CD14-positive monocyte (primary cell): Measurements from ENCODE around the gene GTF2IRD2. TPM values are rescaled to one million over a fixed set of nuclear protein-coding genes. Genes with fewer than 3 reads are reported as not detected.
"Not testable (repeated sequence)": the region's sequence is repeated elsewhere in the genome, so short reads cannot be mapped to it uniquely, and the experiment has no call there.

Experiments used
- DNase-seq, 3 donors: peaks; one replicate each; pipeline ENCODE4 v3.0.0-alpha.2; 2011 to 2022
- H2AFZ ChIP-seq: 2 replicates; pipeline ENCODE4 v1.6.0; 2012; ENCODE audit warnings: mild to moderate bottlenecking, low read depth, low read length, inconsistent platforms; ENCODE audit not compliant: insufficient read depth, poor library complexity, severe bottlenecking
- H3K27ac ChIP-seq, 2 donors: 1 replicate in 1 of 2; 2 replicates in 1 of 2; pipeline ENCODE4 v1.5.1; 2012 to 2013; ENCODE audit warnings: low read length in 2 of 2, control low read depth in 1 of 2, inconsistent platforms in 1 of 2, low read depth in 1 of 2, mild to moderate bottlenecking in 1 of 2
- H3K27me3 ChIP-seq, 2 donors: one replicate each; pipeline versions ENCODE4 v1.6.0 to v1.6.1; 2011 to 2013; ENCODE audit warnings: low read length in 2 of 2; ENCODE audit not compliant: control insufficient read depth in 2 of 2, insufficient read depth in 2 of 2
- H3K36me3 ChIP-seq, 2 donors: replicated peaks in 1 of 2; 1 replicate in 1 of 2; 2 replicates in 1 of 2; pipeline versions ENCODE4 v1.5.1 to v1.6.1; 2012 to 2013; ENCODE audit warnings: low read length in 2 of 2, control low read depth in 1 of 2, inconsistent platforms in 1 of 2, mild to moderate bottlenecking in 1 of 2; ENCODE audit not compliant: insufficient read depth in 2 of 2, control insufficient read depth in 1 of 2
- H3K4me1 ChIP-seq, 2 donors: 1 replicate in 1 of 2; 2 replicates in 1 of 2; pipeline versions ENCODE4 v1.5.1 to v1.6.1; 2012 to 2013; ENCODE audit warnings: low read length in 2 of 2, control low read depth in 1 of 2, inconsistent platforms in 1 of 2, mild to moderate bottlenecking in 1 of 2, moderate library complexity in 1 of 2; ENCODE audit not compliant: insufficient read depth in 2 of 2, control insufficient read depth in 1 of 2
- H3K4me2 ChIP-seq: replicated peaks from 2 replicates; pipeline ENCODE3; 2012; ENCODE audit warnings: low read length, moderate library complexity, mild to moderate bottlenecking; ENCODE audit not compliant: poor library complexity, severe bottlenecking; ENCODE audit errors: extremely low read depth
- H3K4me3 ChIP-seq, 3 experiments: fragments of 200-600 bp in 1 of 3; sonication (generic) in 1 of 3; replicated peaks in 1 of 3; 1 replicate in 2 of 3; 2 replicates in 1 of 3; pipeline ENCODE4 v1.5.1; 2011 to 2013; ENCODE audit warnings: low read length in 3 of 3, mild to moderate bottlenecking in 3 of 3, control low read depth in 2 of 3, low read depth in 2 of 3, inconsistent platforms in 1 of 3, moderate library complexity in 1 of 3
- H3K79me2 ChIP-seq: 2 replicates; pipeline ENCODE4 v1.6.0; 2012; ENCODE audit warnings: mild to moderate bottlenecking, control low read depth, inconsistent platforms, low read length, moderate library complexity; ENCODE audit not compliant: insufficient read depth
- H3K9ac ChIP-seq: 2 replicates; pipeline ENCODE4 v1.6.0; 2017; ENCODE audit warnings: low read length, mild to moderate bottlenecking; ENCODE audit not compliant: insufficient read depth, poor library complexity, severe bottlenecking
- H3K9me3 ChIP-seq, 2 donors: replicated peaks in 1 of 2; 1 replicate in 1 of 2; 2 replicates in 1 of 2; pipeline versions ENCODE4 v1.5.1 to v1.6.1; 2012 to 2013; ENCODE audit warnings: low read length in 2 of 2, control low read depth in 1 of 2; ENCODE audit not compliant: control insufficient read depth in 1 of 2, insufficient read depth in 1 of 2
- H4K20me1 ChIP-seq: 2 replicates; pipeline ENCODE4 v1.6.0; 2012; ENCODE audit warnings: mild to moderate bottlenecking, low read length, control low read depth, moderate library complexity; ENCODE audit not compliant: insufficient read depth
- H3K27ac Mint-ChIP-seq, 7 donors: one replicate each; pipeline ENCODE4 v1.8.0; 2020; ENCODE audit warnings: mild to moderate bottlenecking in 7 of 7, mixed read lengths in 7 of 7, moderate library complexity in 6 of 7, inconsistent platforms in 2 of 7
- H3K27me3 Mint-ChIP-seq, 3 donors: one replicate each; pipeline ENCODE4 v1.8.0; 2021 to 2022; ENCODE audit warnings: low read depth in 3 of 3, mild to moderate bottlenecking in 3 of 3, mixed read lengths in 3 of 3, moderate library complexity in 3 of 3, inconsistent platforms in 1 of 3
- H3K36me3 Mint-ChIP-seq, 2 donors: one replicate each; pipeline ENCODE4 v1.8.0; 2020; ENCODE audit warnings: mixed read lengths in 2 of 2, inconsistent platforms in 1 of 2, mild to moderate bottlenecking in 1 of 2
- H3K4me1 Mint-ChIP-seq: one replicate; pipeline ENCODE4 v1.8.0; 2020; ENCODE audit warnings: mild to moderate bottlenecking, mixed read lengths
- H3K4me3 Mint-ChIP-seq, 2 donors: one replicate each; pipeline ENCODE4 v1.8.0; 2020; ENCODE audit warnings: mild to moderate bottlenecking in 2 of 2, mixed read lengths in 2 of 2, moderate library complexity in 1 of 2
- H3K9me3 Mint-ChIP-seq, 7 donors: one replicate each; pipeline ENCODE4 v1.8.0; 2020 to 2022; ENCODE audit warnings: mixed read lengths in 7 of 7, mild to moderate bottlenecking in 6 of 7, moderate library complexity in 6 of 7, inconsistent platforms in 2 of 7
- WGBS: methylation state at CpG from one replicate; pipeline ENCODE4 v1.1.5; 2013; ENCODE audit warnings: missing lambda C conversion rate; ENCODE audit not compliant: insufficient coverage; 5-methylcytosine and 5-hydroxymethylcytosine counted together
- intact Hi-C, 2 donors: fragments of 100-400 bp; cut with micrococcal nuclease; formaldehyde crosslinking; loops; one replicate each; pipeline versions ENCODE4 v1.15.0 to v1.15.1; 2023
- polyA plus RNA-seq, 3 donors: library from polyadenylated mRNA; depleted of rRNA in 1 of 3; unstranded in 2 of 3; stranded (reverse) in 1 of 3; fragments of 300-500 nt in 2 of 3; fragments of >200 nt in 1 of 3; fragmentation: Illumina TruSeq in 2 of 3; gene quantifications; 1 replicate in 2 of 3; 2 replicates in 1 of 3; pipeline ENCODE4 v1.2.3, GENCODE V29; 2012 to 2021

GTF2IRD2 gene
- polyA plus RNA-seq, 3 donors = 7.3 to 12.7 (median 11.3) TPM

DNA sequence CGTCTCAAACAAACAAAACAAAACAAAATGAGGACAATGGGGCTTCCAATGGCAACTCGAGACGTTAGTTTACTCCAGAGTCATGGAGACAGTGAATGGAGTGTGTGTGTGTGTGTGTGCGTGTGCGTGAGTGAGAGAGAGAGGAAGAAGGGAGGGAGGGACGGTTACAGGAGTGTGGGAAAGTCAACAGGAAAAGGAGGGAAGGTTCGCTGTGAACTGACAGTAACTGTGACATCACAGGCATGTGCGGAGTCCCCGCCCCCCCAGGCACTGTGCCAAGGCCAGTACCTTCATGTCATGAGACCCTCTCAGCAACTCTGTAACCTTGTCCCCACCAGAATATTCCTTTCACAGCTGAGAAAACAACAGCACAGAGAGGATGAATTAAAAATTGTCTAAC, 30.7 kb upstream of the GTF2IRD2 start:
- H3K27ac Mint-ChIP-seq = peak overlapping the region in 2 of 7 donors; percentile 38 to 66
- H3K4me1 Mint-ChIP-seq = not testable (repeated sequence)

DNA sequence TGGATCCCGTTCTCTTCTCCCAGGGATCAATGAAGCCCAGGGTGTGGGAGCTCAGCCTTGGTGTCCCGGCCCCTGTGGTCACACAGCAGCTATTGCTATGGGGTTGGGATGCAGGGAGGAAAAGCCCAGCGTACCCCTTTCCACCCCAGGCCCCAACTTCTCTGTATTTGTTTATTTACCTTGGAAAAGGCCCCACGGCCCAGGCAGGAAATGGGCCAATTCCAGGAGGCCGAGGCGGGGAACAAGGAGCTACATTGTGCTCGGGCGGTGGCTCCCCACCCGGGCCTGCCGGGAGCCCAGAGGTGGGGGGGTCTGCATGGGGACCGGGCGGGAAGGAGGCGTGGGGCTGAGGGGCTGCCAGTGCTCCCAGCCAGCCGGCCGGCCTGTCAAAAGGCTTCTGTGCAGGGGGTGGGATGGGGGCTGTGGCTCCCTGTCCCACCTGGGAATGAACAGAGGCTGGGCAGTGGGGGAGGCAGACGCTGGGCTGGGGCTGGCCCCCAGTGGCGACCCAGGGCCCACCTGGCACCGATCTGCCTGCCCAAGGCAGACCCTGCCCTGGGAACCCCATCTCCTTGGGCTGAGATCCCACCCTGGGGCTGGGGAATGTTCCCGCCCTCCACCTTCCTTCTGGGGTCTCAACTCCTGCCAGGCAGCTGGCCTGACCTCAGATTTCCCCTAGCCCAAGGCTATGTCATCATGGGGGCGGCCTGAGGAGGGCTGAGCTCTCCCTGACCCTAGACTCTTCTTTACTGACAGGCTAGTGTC, 23.5 kb upstream of the GTF2IRD2 start:
- DNase-seq, H2AFZ ChIP-seq, H4K20me1 ChIP-seq, H3K4me3 ChIP-seq, H3K27ac Mint-ChIP-seq, H3K9me3 ChIP-seq, H3K4me3 Mint-ChIP-seq, H3K27me3 Mint-ChIP-seq, H3K4me2 ChIP-seq, H3K9me3 Mint-ChIP-seq, H3K79me2 ChIP-seq, H3K36me3 Mint-ChIP-seq, H3K9ac ChIP-seq, H3K27me3 ChIP-seq, H3K4me1 Mint-ChIP-seq, H3K27ac ChIP-seq, intact Hi-C loops, H3K36me3 ChIP-seq, H3K4me1 ChIP-seq: not testable (repeated sequence)
- WGBS = 78% methylated on average over 4 of the region's 20 CpGs

More for the DNA sequence above, 30.7 kb upstream of the GTF2IRD2 start:
- peaks cover 11 to 22% of the 10 kb centered on the region in 2 donors for H3K36me3 Mint-ChIP-seq
- H3K27me3 Mint-ChIP-seq, H3K27me3 ChIP-seq, H3K4me2 ChIP-seq, DNase-seq, H3K9me3 Mint-ChIP-seq, H3K79me2 ChIP-seq, H3K36me3 ChIP-seq, H3K4me1 ChIP-seq, intact Hi-C loops, H3K9me3 ChIP-seq, H3K27ac ChIP-seq, H3K4me3 Mint-ChIP-seq, H3K4me3 ChIP-seq, H4K20me1 ChIP-seq, H2AFZ ChIP-seq, H3K9ac ChIP-seq: not testable (repeated sequence)
- no CpG with 5 or more reads among the region's 9 CpGs for WGBS

DNA sequence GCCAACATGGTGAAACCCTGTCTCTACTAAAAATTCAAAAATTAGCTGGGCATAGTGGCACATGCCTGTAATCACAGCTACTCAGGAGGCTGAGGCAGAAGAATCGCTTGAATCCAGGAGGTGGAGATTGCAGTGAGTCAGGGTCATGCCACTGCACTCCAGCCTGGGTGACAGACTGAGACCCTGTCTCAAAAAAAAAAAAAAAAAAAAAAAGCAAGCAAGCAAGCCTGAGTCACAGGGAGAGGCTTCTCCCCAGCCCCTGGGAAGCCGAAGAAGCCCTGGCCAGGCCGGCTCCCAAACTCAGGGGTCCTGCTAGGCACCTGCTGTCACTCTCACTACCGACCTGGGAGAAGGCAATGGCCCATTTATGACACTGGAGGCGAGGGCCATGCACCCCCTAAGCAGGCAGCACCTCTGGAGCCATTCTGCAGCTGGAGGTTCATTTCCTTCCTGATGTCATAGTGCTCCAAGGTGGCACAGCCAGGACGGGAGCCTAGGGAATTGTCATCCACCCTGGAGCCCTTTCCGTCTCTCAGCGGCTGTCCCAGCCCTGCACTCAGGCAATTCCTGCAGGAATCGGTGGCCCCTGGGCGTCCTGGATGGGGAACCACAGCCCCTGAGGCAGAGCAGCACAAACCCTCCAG, 22.8 kb upstream of the GTF2IRD2 start:
- no CpG with 5 or more reads among the region's 10 CpGs for WGBS
- not testable (repeated sequence) for H3K27ac Mint-ChIP-seq

DNA sequence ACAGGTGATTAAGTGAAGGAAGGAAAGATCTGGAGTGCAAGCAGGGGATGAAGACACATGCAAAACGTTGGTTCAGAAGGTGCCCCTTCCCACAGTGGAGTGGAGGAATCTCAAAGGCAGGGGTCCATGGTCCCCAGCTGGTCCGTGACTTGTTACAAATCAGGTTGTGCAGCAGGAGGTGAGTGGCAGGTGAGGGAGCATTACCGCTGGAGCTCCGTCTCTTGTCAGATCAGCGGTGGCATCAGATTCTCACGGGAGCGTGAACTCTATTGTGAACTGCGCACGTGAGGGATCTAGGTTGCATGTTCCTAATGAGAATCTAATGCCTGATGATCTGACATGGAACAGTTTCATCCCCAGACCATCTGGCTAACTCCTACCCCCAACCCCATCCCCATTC, 21.1 kb upstream of the GTF2IRD2 start:
- 100% methylated on average over 1 of the region's 9 CpGs for WGBS
- H3K4me3 ChIP-seq, H3K36me3 Mint-ChIP-seq, H3K4me2 ChIP-seq, H3K9ac ChIP-seq, H3K9me3 Mint-ChIP-seq, H3K4me3 Mint-ChIP-seq, H3K4me1 ChIP-seq, H3K36me3 ChIP-seq, H3K9me3 ChIP-seq, DNase-seq, H3K27me3 ChIP-seq, H3K27me3 Mint-ChIP-seq, H2AFZ ChIP-seq, H3K27ac ChIP-seq, H3K79me2 ChIP-seq, intact Hi-C loops, H4K20me1 ChIP-seq, H3K4me1 Mint-ChIP-seq, H3K27ac Mint-ChIP-seq: not testable (repeated sequence)

More for the DNA sequence above, 22.8 kb upstream of the GTF2IRD2 start:
- H3K79me2 ChIP-seq, H3K4me2 ChIP-seq, H3K4me3 ChIP-seq, intact Hi-C loops, DNase-seq, H3K4me1 Mint-ChIP-seq, H2AFZ ChIP-seq, H3K27me3 ChIP-seq, H3K9me3 Mint-ChIP-seq, H3K9me3 ChIP-seq, H3K4me1 ChIP-seq, H3K27me3 Mint-ChIP-seq, H3K27ac ChIP-seq, H3K4me3 Mint-ChIP-seq, H3K36me3 Mint-ChIP-seq, H3K9ac ChIP-seq, H4K20me1 ChIP-seq, H3K36me3 ChIP-seq: not testable (repeated sequence)
